ENCODE data around the gene FADS1.

The FADS1 gene

GRCh38 chr11:61826930-61827570 lies 10.2 kb upstream of the FADS1 start:
- H3K9me3 ChIP-seq (ENCODE audit: insufficient read depth, low read depth, low read length) = no peaks in the 10 kb centered on the region
- H3K27ac ChIP-seq (ENCODE audit: low read depth, low read length) = peak overlapping the region; percentile 93
- H2BK5ac ChIP-seq (ENCODE audit: low read depth, low read length, poor library complexity) = peak overlapping the region; percentile 90
- H3K79me1 ChIP-seq (ENCODE audit: low read length) = peaks cover 27% of the 10 kb centered on the region
- peak overlapping the region; percentile 70 for H3K9ac ChIP-seq (ENCODE audit: low read length)
- H4K12ac ChIP-seq (ENCODE audit: low read depth, low read length) = peak overlapping the region; percentile 78
- H3K36me3 ChIP-seq (ENCODE audit: control insufficient read depth in 1 of 2, insufficient read depth in 2 of 2, low read length in 2 of 2) = peaks cover 6 to 9% of the 10 kb centered on the region in 2 experiments
- peak overlapping the region; percentile 94 for H3K4me2 ChIP-seq (ENCODE audit: low read length)
- peak overlapping the region; percentile 42 for H2AFZ ChIP-seq (ENCODE audit: insufficient read depth, low read length, poor library complexity)
- no peaks in the 10 kb centered on the region for H3K27me3 ChIP-seq (ENCODE audit: insufficient read depth, low read length)
- H2AK5ac ChIP-seq (ENCODE audit: low read length) = peak overlapping the region; percentile 65
- WGBS (ENCODE audit: extremely low coverage, insufficient coverage, insufficient read length) = no CpG with 5 or more reads among the region's 23 CpGs
- H2BK120ac ChIP-seq (ENCODE audit: insufficient read depth, low read length, poor library complexity) = peak overlapping the region; percentile 84
- no peak for DNase-seq
- H4K91ac ChIP-seq (ENCODE audit: low read depth, low read length) = peak overlapping the region; percentile 96
- H3K23ac ChIP-seq (ENCODE audit: low read length) = no peak overlapping the region
- peaks cover 33% of the 10 kb centered on the region for H3K79me2 ChIP-seq (ENCODE audit: control insufficient read depth, insufficient read depth, low read length, poor library complexity)
- peaks cover 8 to 27% of the 10 kb centered on the region in 2 experiments for H3K4me1 ChIP-seq (ENCODE audit: control insufficient read depth in 1 of 2, insufficient read depth in 2 of 2, low read length in 2 of 2)
- H3K18ac ChIP-seq (ENCODE audit: low read length) = peak overlapping the region; percentile 5
- peak overlapping the region; percentile 61 for H2BK12ac ChIP-seq (ENCODE audit: low read length)
- H3K4me3 ChIP-seq (ENCODE audit: low read depth, low read length) = peak overlapping the region; percentile 92
- H3K14ac ChIP-seq (ENCODE audit: low read length) = peak overlapping the region; percentile 80
- H4K8ac ChIP-seq (ENCODE audit: low read depth, low read length) = peak overlapping the region; percentile 82
- peak overlapping the region; percentile 85 for H3K4ac ChIP-seq (ENCODE audit: low read depth, low read length)

- no peak overlapping the region for H2AFZ ChIP-seq (ENCODE audit: insufficient read depth, low read length, poor library complexity)
- H2BK120ac ChIP-seq (ENCODE audit: insufficient read depth, low read length, poor library complexity) = peak overlapping the region; percentile 48
- H3K27me3 ChIP-seq (ENCODE audit: insufficient read depth, low read length) = no peaks in the 10 kb centered on the region
- peak overlapping the region; percentile 17 for H4K91ac ChIP-seq (ENCODE audit: low read depth, low read length)
- no peak overlapping the region for H4K8ac ChIP-seq (ENCODE audit: low read depth, low read length)
- no peak overlapping the region for H4K12ac ChIP-seq (ENCODE audit: low read depth, low read length)
- peaks cover 13% of the 10 kb centered on the region for H3K79me2 ChIP-seq (ENCODE audit: control insufficient read depth, insufficient read depth, low read length, poor library complexity)
- H3K4me3 ChIP-seq (ENCODE audit: low read depth, low read length) = no peak overlapping the region
- no peak overlapping the region for H3K27ac ChIP-seq (ENCODE audit: low read depth, low read length)
- no peak overlapping the region for H3K14ac ChIP-seq (ENCODE audit: low read length)
- H3K9me3 ChIP-seq (ENCODE audit: insufficient read depth, low read depth, low read length) = no peaks in the 10 kb centered on the region
- no peak overlapping the region for H3K23ac ChIP-seq (ENCODE audit: low read length)
- H3K4ac ChIP-seq (ENCODE audit: low read depth, low read length) = no peak overlapping the region
- no CpG with 5 or more reads among the region's 2 CpGs for WGBS (ENCODE audit: extremely low coverage, insufficient coverage, insufficient read length)
- H2BK5ac ChIP-seq (ENCODE audit: low read depth, low read length, poor library complexity) = no peak overlapping the region
- H3K4me1 ChIP-seq (ENCODE audit: control insufficient read depth in 1 of 2, insufficient read depth in 2 of 2, low read length in 2 of 2) = peaks cover 0 to 3% of the 10 kb centered on the region in 2 experiments
- H3K18ac ChIP-seq (ENCODE audit: low read length) = peak overlapping the region; percentile 42
- no peak overlapping the region for H3K9ac ChIP-seq (ENCODE audit: low read length)
- H2BK12ac ChIP-seq (ENCODE audit: low read length) = no peak overlapping the region
- H3K79me1 ChIP-seq (ENCODE audit: low read length) = peaks cover 21% of the 10 kb centered on the region
- H3K4me2 ChIP-seq (ENCODE audit: low read length) = no peak overlapping the region
- H3K36me3 ChIP-seq (ENCODE audit: control insufficient read depth in 1 of 2, insufficient read depth in 2 of 2, low read length in 2 of 2) = no peaks in the 10 kb centered on the region
- H2AK5ac ChIP-seq (ENCODE audit: low read length) = no peak overlapping the region
- DNase-seq = no peak
Measured at GRCh38 chr11:61820174-61820573, 3.4 kb upstream of the FADS1 start.

- Histone ChIP-seq H3K4me3 (ENCODE audit: low read depth, low read length) (no peak overlapping the region), H4K91ac (ENCODE audit: low read depth, low read length) (no peak overlapping the region), H3K27me3 (ENCODE audit: insufficient read depth, low read length) (no peaks in the 10 kb centered on the region), H3K27ac (ENCODE audit: low read depth, low read length) (peak overlapping the region; percentile 87), H3K4ac (ENCODE audit: low read depth, low read length) (no peak overlapping the region), H2AK5ac (ENCODE audit: low read length) (no peak overlapping the region), H3K36me3 (ENCODE audit: control insufficient read depth in 1 of 2, insufficient read depth in 2 of 2, low read length in 2 of 2) (peaks cover 10 to 14% of the 10 kb centered on the region in 2 experiments), H3K23ac (ENCODE audit: low read length) (no peak overlapping the region), H4K8ac (ENCODE audit: low read depth, low read length) (no peak overlapping the region), H3K14ac (ENCODE audit: low read length) (no peak overlapping the region), H3K79me1 (ENCODE audit: low read length) (peaks cover 29% of the 10 kb centered on the region), H3K4me2 (ENCODE audit: low read length) (peak overlapping the region; percentile 82), H3K4me1 (ENCODE audit: control insufficient read depth in 1 of 2, insufficient read depth in 2 of 2, low read length in 2 of 2) (peaks cover 0 to 10% of the 10 kb centered on the region in 2 experiments), H2BK12ac (ENCODE audit: low read length) (no peak overlapping the region), H2BK5ac (ENCODE audit: low read depth, low read length, poor library complexity) (no peak overlapping the region), H4K12ac (ENCODE audit: low read depth, low read length) (no peak overlapping the region), H2AFZ (ENCODE audit: insufficient read depth, low read length, poor library complexity) (no peak overlapping the region), H3K79me2 (ENCODE audit: control insufficient read depth, insufficient read depth, low read length, poor library complexity) (peaks cover 13% of the 10 kb centered on the region), H3K18ac (ENCODE audit: low read length) (no peak overlapping the region), H3K9ac (ENCODE audit: low read length) (no peak overlapping the region), H2BK120ac (ENCODE audit: insufficient read depth, low read length, poor library complexity) (peak overlapping the region; percentile 74), H3K9me3 (ENCODE audit: insufficient read depth, low read depth, low read length) (no peaks in the 10 kb centered on the region)
- WGBS (ENCODE audit: extremely low coverage, insufficient coverage, insufficient read length) = no CpG with 5 or more reads among the region's 6 CpGs
- no peak for DNase-seq
Measured at GRCh38 chr11:61817471-61818202, 834 bp upstream of the FADS1 start.

- peaks cover 0 to 8% of the 10 kb centered on the region in 2 experiments for H3K4me1 ChIP-seq (ENCODE audit: control insufficient read depth in 1 of 2, insufficient read depth in 2 of 2, low read length in 2 of 2)
- H3K79me1 ChIP-seq (ENCODE audit: low read length) = peaks cover 28% of the 10 kb centered on the region
- H3K18ac ChIP-seq (ENCODE audit: low read length) = peak overlapping the region; percentile 73
- no CpG with 5 or more reads among the region's 69 CpGs for WGBS (ENCODE audit: extremely low coverage, insufficient coverage, insufficient read length)
- peak overlapping the region; percentile 91 for H2BK120ac ChIP-seq (ENCODE audit: insufficient read depth, low read length, poor library complexity)
- H2BK12ac ChIP-seq (ENCODE audit: low read length) = peak overlapping the region; percentile 28
- H3K9ac ChIP-seq (ENCODE audit: low read length) = peak overlapping the region; percentile 83
- no peak overlapping the region for H3K23ac ChIP-seq (ENCODE audit: low read length)
- peak; percentile 78 to 81 for DNase-seq
- peaks cover 25 to 29% of the 10 kb centered on the region in 2 experiments for H3K36me3 ChIP-seq (ENCODE audit: control insufficient read depth in 1 of 2, insufficient read depth in 2 of 2, low read length in 2 of 2)
- peak overlapping the region; percentile 87 for H2BK5ac ChIP-seq (ENCODE audit: low read depth, low read length, poor library complexity)
- H4K8ac ChIP-seq (ENCODE audit: low read depth, low read length) = peak overlapping the region; percentile 83
- peak overlapping the region; percentile 71 for H2AK5ac ChIP-seq (ENCODE audit: low read length)
- H3K27me3 ChIP-seq (ENCODE audit: insufficient read depth, low read length) = no peaks in the 10 kb centered on the region
- peak overlapping the region; percentile 46 for H4K12ac ChIP-seq (ENCODE audit: low read depth, low read length)
- H3K79me2 ChIP-seq (ENCODE audit: control insufficient read depth, insufficient read depth, low read length, poor library complexity) = peaks cover 13% of the 10 kb centered on the region
- H2AFZ ChIP-seq (ENCODE audit: insufficient read depth, low read length, poor library complexity) = peak overlapping the region; percentile 37
- H4K91ac ChIP-seq (ENCODE audit: low read depth, low read length) = peak overlapping the region; percentile 96
- no peaks in the 10 kb centered on the region for H3K9me3 ChIP-seq (ENCODE audit: insufficient read depth, low read depth, low read length)
- peak overlapping the region; percentile 93 for H3K14ac ChIP-seq (ENCODE audit: low read length)
- H3K4me3 ChIP-seq (ENCODE audit: low read depth, low read length) = peak overlapping the region; percentile 86
- H3K27ac ChIP-seq (ENCODE audit: low read depth, low read length) = peak overlapping the region; percentile 87
- peak overlapping the region; percentile 73 for H3K4ac ChIP-seq (ENCODE audit: low read depth, low read length)
- peak overlapping the region; percentile 82 for H3K4me2 ChIP-seq (ENCODE audit: low read length)
Measured at GRCh38 chr11:61815790-61816735, 740 bp downstream of the FADS1 start.
